ENCODE results near the gene ZNF792.

- TF ChIP-seq POLR2A (IDR thresholded peaks at IDR 0.05) (no peak), CTCF (IDR thresholded peaks at IDR 0.05) (no peak), POLR2AphosphoS5 (IDR thresholded peaks at IDR 0.05) (no peak)
Measured at GRCh38 chr19:34974646-34975045, 10.6 kb upstream of the ZNF792 start.
